Fibroblast of the conjunctiva (primary cell): ENCODE measurements around the gene BLOC1S6.
A peak's percentile ranks its signal among the peaks of the same experiment; 100 is the strongest.
"Not testable (repeated sequence)": the region's sequence is repeated elsewhere in the genome, so short reads cannot be mapped to it uniquely, and the experiment has no call there.

Source experiments
- DNase-seq: peaks from one replicate; pipeline ENCODE4 v3.0.0-alpha.2; 2010; ENCODE audit warnings: low read depth

The BLOC1S6 gene

GRCh38 chr15:45641374-45641781 is 54.2 kb downstream of the BLOC1S6 start:
- peak; percentile 87 for DNase-seq

- DNase-seq, result peak; percentile 79
Observed at GRCh38 chr15:45641999-45642932, 55.1 kb downstream of the BLOC1S6 start.

- DNase-seq, result no peak
Observed at GRCh38 chr15:45644437-45644836, 57.3 kb downstream of the BLOC1S6 start.

- no peak for DNase-seq
Observed at GRCh38 chr15:45645026-45645980, 58.1 kb downstream of the BLOC1S6 start.

- no peak for DNase-seq
Observed at GRCh38 chr15:45646220-45646619, 59.0 kb downstream of the BLOC1S6 start.

- no peak for DNase-seq
Observed at GRCh38 chr15:45647828-45648227, 60.6 kb downstream of the BLOC1S6 start.

- no peak for DNase-seq
Observed at GRCh38 chr15:45648521-45649200, 61.5 kb downstream of the BLOC1S6 start.

- not testable (repeated sequence) for DNase-seq
Observed at GRCh38 chr15:45650007-45650406, 62.8 kb downstream of the BLOC1S6 start.

- no peak for DNase-seq
Observed at GRCh38 chr15:45650889-45651525, 63.8 kb downstream of the BLOC1S6 start.

- DNase-seq, result no peak
Observed at GRCh38 chr15:45653702-45654424, 66.7 kb downstream of the BLOC1S6 start.

- no peak for DNase-seq
Observed at GRCh38 chr15:45654749-45655148, 67.6 kb downstream of the BLOC1S6 start.

- no peak for DNase-seq
Observed at GRCh38 chr15:45657254-45657653, 70.1 kb downstream of the BLOC1S6 start.

GRCh38 chr15:45657764-45658545 is 70.8 kb downstream of the BLOC1S6 start:
- no peak for DNase-seq
